ENCODE results near the gene SDR42E1. TPM values are rescaled to one million over a fixed set of nuclear protein-coding genes. Genes with fewer than 3 reads are reported as not detected.
A peak's percentile ranks its signal among the peaks of the same experiment; 100 is the strongest.

The SDR42E1 gene
- total and polyA plus RNA-seq, 2 of the 13 experiments (the other 11 are each of a cell fraction or from before 2014, with no cell fraction given) = 0.01 to 0.13 TPM

- TF ChIP-seq ZBTB40 (IDR thresholded peaks at IDR 0.05) (peak; percentile 55), ZBTB40 (CRISPR knock-in tag; IDR thresholded peaks at IDR 0.05) (no peak), MED1 (CRISPR knock-in tag; IDR thresholded peaks at IDR 0.05) (peak; percentile 29; the same call in 1 of the 2 replicates), ZNF574 (CRISPR knock-in tag; IDR thresholded peaks at IDR 0.05) (peak; percentile 55; the same call in 1 of the 2 replicates), ZNF180 (CRISPR knock-in tag; IDR thresholded peaks at IDR 0.05; ENCODE audit: borderline replicate concordance, low read depth) (no peak), ATRX (CRISPR knock-in tag; IDR thresholded peaks at IDR 0.05; ENCODE audit: borderline replicate concordance) (no peak), YEATS4 (CRISPR knock-in tag; IDR thresholded peaks at IDR 0.05; ENCODE audit: borderline replicate concordance) (0 out of 2 replicates have a peak, but pooled peaks have one; percentile 14), BORCS8-MEF2B (CRISPR knock-in tag; IDR thresholded peaks at IDR 0.05) (peak; percentile 35; the same call in 1 of the 2 replicates), SOX13 (IDR thresholded peaks at IDR 0.05) (no peak), SOX13 (CRISPR knock-in tag; conservative IDR thresholded peaks at IDR 0.05 in 1 of 2, IDR thresholded peaks at IDR 0.05 in 1 of 2) (peak in 1 of 2 experiments; percentile 8; a peak in 1 of 4 replicates), FOXK1 (CRISPR knock-in tag; IDR thresholded peaks at IDR 0.05; ENCODE audit: borderline replicate concordance, low read depth) (0 out of 2 replicates have a peak, but pooled peaks have one; percentile 41), GABPA (IDR thresholded peaks at IDR 0.05; ENCODE audit: low read depth, low read length) (peak; percentile 69), GABPA (CRISPR knock-in tag; IDR thresholded peaks at IDR 0.05; ENCODE audit: low read depth) (peak; percentile 91), CBX1 (IDR thresholded peaks at IDR 0.05; ENCODE audit: low read depth) (peak; percentile 36), HHEX (CRISPR knock-in tag; IDR thresholded peaks at IDR 0.05) (peak; percentile 51; the same call in 1 of the 2 replicates), ZNF331 (CRISPR knock-in tag; IDR thresholded peaks at IDR 0.05) (peak; percentile 29; the same call in 1 of the 2 replicates), TFDP1 (CRISPR knock-in tag; IDR thresholded peaks at IDR 0.05; ENCODE audit: borderline replicate concordance) (peak; percentile 18; the same call in 1 of the 2 replicates)
Observed at GRCh38 chr16:82044585-82044911, 33.3 kb upstream of the SDR42E1 start (continued).
